Activated CD4-positive, alpha-beta T cell treated with anti-CD3 and anti-CD28 coated beads, Interleukin-10, Interleukin-2, amounts not matched to agents 100 ng/mL and 50 ng/mL, durations not matched to agents 16 hours and 8 hours (primary cell): Measurements from ENCODE around the gene STK10.

Experiments
- DNase-seq: peaks from one replicate; pipeline ENCODE4 v3.0.0-alpha.2; 2020

STK10 gene

GRCh38 chr5:172082180-172082579, 105.8 kb downstream of the STK10 start:
- no peak for DNase-seq

- DNase-seq = no peak
Observed at GRCh38 chr5:172079876-172080275, 108.1 kb downstream of the STK10 start.

GRCh38 chr5:172078726-172079345, 109.2 kb downstream of the STK10 start:
- DNase-seq = no peak

GRCh38 chr5:172077664-172078425, 110.2 kb downstream of the STK10 start:
- no peak for DNase-seq

- no peak for DNase-seq
Observed at GRCh38 chr5:172076761-172077244, 111.2 kb downstream of the STK10 start.

- DNase-seq = no peak
Observed at GRCh38 chr5:172075656-172076055, 112.4 kb downstream of the STK10 start.

GRCh38 chr5:172074896-172075295, 113.1 kb downstream of the STK10 start:
- DNase-seq = no peak

- no peak for DNase-seq
Observed at GRCh38 chr5:172071309-172071875, 116.6 kb downstream of the STK10 start.

- no peak for DNase-seq
Observed at GRCh38 chr5:172065431-172066065, 122.5 kb downstream of the STK10 start.

GRCh38 chr5:172064766-172065165, 123.3 kb downstream of the STK10 start:
- no peak for DNase-seq

- no peak for DNase-seq
Observed at GRCh38 chr5:172064358-172064757, 123.7 kb downstream of the STK10 start.

- DNase-seq = no peak
Observed at GRCh38 chr5:172063463-172064235, 124.4 kb downstream of the STK10 start.

- peak; percentile 17 for DNase-seq
Observed at GRCh38 chr5:172059661-172060100, 128.3 kb downstream of the STK10 start.

- no peak for DNase-seq
Observed at GRCh38 chr5:172058088-172058487, 129.9 kb downstream of the STK10 start.

GRCh38 chr5:172055996-172056395, 132.0 kb downstream of the STK10 start:
- DNase-seq = no peak

- no peak for DNase-seq
Observed at GRCh38 chr5:172055421-172055820, 132.6 kb downstream of the STK10 start.

- no peak for DNase-seq
Observed at GRCh38 chr5:172054611-172055153, 133.3 kb downstream of the STK10 start.

GRCh38 chr5:172052450-172053236, 135.4 kb downstream of the STK10 start:
- no peak for DNase-seq

GRCh38 chr5:172051643-172052339, 136.2 kb downstream of the STK10 start:
- DNase-seq = no peak

GRCh38 chr5:172050080-172050479, 137.9 kb downstream of the STK10 start:
- no peak for DNase-seq

GRCh38 chr5:172049226-172049796, 138.7 kb downstream of the STK10 start:
- no peak for DNase-seq
